H9 (cell line): Measurements from ENCODE around the gene COMTD1. TPM values are rescaled to one million over a fixed set of nuclear protein-coding genes. Genes with fewer than 3 reads are reported as not detected.

ENCODE experiments used
- DNase-seq: peaks from one replicate; pipeline ENCODE4 v3.0.0-alpha.2; 2017
- H2AFZ ChIP-seq: one replicate; pipeline ENCODE4 v1.6.1; 2013; ENCODE audit warnings: mild to moderate bottlenecking, low read length, control low read depth, moderate library complexity
- H2AK5ac ChIP-seq: 2 replicates; pipeline ENCODE4 v1.6.1; 2013; ENCODE audit warnings: low read length, control low read depth, mixed read lengths; ENCODE audit not compliant: insufficient read length
- H2BK120ac ChIP-seq: one replicate; pipeline ENCODE4 v1.6.1; 2013; ENCODE audit warnings: low read depth, mild to moderate bottlenecking, low read length, control low read depth, inconsistent platforms; ENCODE audit not compliant: poor library complexity, severe bottlenecking
- H2BK12ac ChIP-seq: 2 replicates; pipeline ENCODE4 v1.6.1; 2013; ENCODE audit warnings: low read length, control low read depth, mixed read lengths, low read depth; ENCODE audit not compliant: insufficient read length
- H2BK15ac ChIP-seq: 2 replicates; pipeline ENCODE4 v1.6.1; 2013; ENCODE audit warnings: low read depth, low read length, control low read depth
- H2BK20ac ChIP-seq: one replicate; pipeline ENCODE4 v1.6.1; 2013; ENCODE audit warnings: low read depth, mild to moderate bottlenecking, low read length, control low read depth, inconsistent platforms; ENCODE audit not compliant: poor library complexity, severe bottlenecking
- H2BK5ac ChIP-seq: 2 replicates; pipeline ENCODE4 v1.6.1; 2013; ENCODE audit warnings: low read length, control low read depth, mixed read lengths; ENCODE audit not compliant: insufficient read length
- H3K14ac ChIP-seq: 2 replicates; pipeline ENCODE4 v1.6.1; 2013; ENCODE audit warnings: low read length, control low read depth; ENCODE audit not compliant: insufficient read depth
- H3K18ac ChIP-seq: 2 replicates; pipeline ENCODE4 v1.6.1; 2013; ENCODE audit warnings: low read depth, mild to moderate bottlenecking, mixed read lengths, low read length, control low read depth; ENCODE audit not compliant: insufficient read length
- H3K23ac ChIP-seq: 2 replicates; pipeline ENCODE4 v1.6.1; 2013; ENCODE audit warnings: low read length, control low read depth, mixed read lengths, low read depth; ENCODE audit not compliant: insufficient read length
- H3K23me2 ChIP-seq: 2 replicates; pipeline ENCODE4 v1.6.1; 2013; ENCODE audit warnings: low read depth, mild to moderate bottlenecking, mixed read lengths, low read length, control low read depth; ENCODE audit not compliant: insufficient read length, poor library complexity, severe bottlenecking
- H3K27ac ChIP-seq: 2 replicates; pipeline ENCODE4 v1.5.1; 2013; ENCODE audit warnings: low read length, control low read depth, mixed read lengths, low read depth; ENCODE audit not compliant: insufficient read length
- H3K27me3 ChIP-seq: 2 replicates; pipeline ENCODE4 v1.6.1; 2013; ENCODE audit warnings: low read length, control low read depth, inconsistent platforms; ENCODE audit not compliant: insufficient read depth
- H3K4ac ChIP-seq: 2 replicates; pipeline ENCODE4 v1.6.1; 2013; ENCODE audit warnings: low read depth, mild to moderate bottlenecking, control low read depth, inconsistent platforms, low read length, moderate library complexity
- H3K4me1 ChIP-seq: 2 replicates; pipeline ENCODE4 v1.6.1; 2013; ENCODE audit warnings: low read length, control low read depth, inconsistent platforms; ENCODE audit not compliant: insufficient read depth
- H3K4me2 ChIP-seq: 2 replicates; pipeline ENCODE4 v1.6.1; 2013; ENCODE audit warnings: low read length, control low read depth, mixed read lengths; ENCODE audit not compliant: insufficient read length, insufficient read depth
- H3K56ac ChIP-seq: 2 replicates; pipeline ENCODE4 v1.6.1; 2013; ENCODE audit warnings: low read depth, mild to moderate bottlenecking, mixed read lengths, low read length, control low read depth; ENCODE audit not compliant: insufficient read length
- H3K79me1 ChIP-seq: 2 replicates; pipeline ENCODE4 v1.6.1; 2013; ENCODE audit warnings: low read depth, mild to moderate bottlenecking, moderate library complexity, low read length, control low read depth, inconsistent platforms; ENCODE audit not compliant: insufficient read depth, poor library complexity, severe bottlenecking
- H3K79me2 ChIP-seq: 2 replicates; pipeline ENCODE4 v1.6.1; 2013; ENCODE audit warnings: low read length, control low read depth, inconsistent platforms; ENCODE audit not compliant: insufficient read depth
- H3K9ac ChIP-seq: 2 replicates; pipeline ENCODE4 v1.6.1; 2013; ENCODE audit warnings: low read length, control low read depth, mixed read lengths; ENCODE audit not compliant: insufficient read length; ENCODE audit errors: extremely low read depth
- H3K9me3 ChIP-seq: one replicate; pipeline ENCODE4 v1.6.1; 2013; ENCODE audit warnings: low read depth, low read length, inconsistent platforms; ENCODE audit not compliant: control insufficient read depth
- H3T11ph ChIP-seq: one replicate; pipeline ENCODE4 v1.6.1; 2013; ENCODE audit warnings: mild to moderate bottlenecking, low read length, control low read depth, inconsistent platforms
- H4K20me1 ChIP-seq: one replicate; pipeline ENCODE4 v1.6.1; 2013; ENCODE audit not compliant: control insufficient read depth, insufficient read length, insufficient read depth
- H4K5ac ChIP-seq: 2 replicates; pipeline ENCODE4 v1.6.1; 2013; ENCODE audit warnings: low read depth, mild to moderate bottlenecking, mixed read lengths, low read length, control low read depth; ENCODE audit not compliant: insufficient read length
- H4K8ac ChIP-seq: replicated peaks from 2 replicates; pipeline ENCODE4 v1.6.1; 2013; ENCODE audit warnings: low read length, control low read depth, mixed read lengths, low read depth; ENCODE audit not compliant: insufficient read length
- H4K91ac ChIP-seq: 2 replicates; pipeline ENCODE4 v1.6.1; 2013; ENCODE audit warnings: low read depth, mild to moderate bottlenecking, moderate library complexity, mixed read lengths, low read length, control low read depth; ENCODE audit not compliant: insufficient read length
- H3K27ac Mint-ChIP-seq, 3 experiments: 2 replicates in 2 of 3; 3 replicates in 1 of 3; pipeline ENCODE4 v1.8.0; 2020 to 2021; ENCODE audit warnings: mixed read lengths in 3 of 3, mild to moderate bottlenecking in 1 of 3, moderate library complexity in 1 of 3
- H3K27me3 Mint-ChIP-seq: 2 replicates; pipeline ENCODE4 v1.8.0; 2021; ENCODE audit warnings: low read depth, mild to moderate bottlenecking, moderate library complexity, mixed read lengths
- H3K36me3 Mint-ChIP-seq, 3 experiments: 2 replicates in 2 of 3; 3 replicates in 1 of 3; pipeline ENCODE4 v1.8.0; 2020 to 2021; ENCODE audit warnings: low read depth in 3 of 3, mixed read lengths in 3 of 3; ENCODE audit not compliant: insufficient read depth in 1 of 3
- H3K4me1 Mint-ChIP-seq, 2 experiments: 2 replicates each; pipeline ENCODE4 v1.8.0; 2020; ENCODE audit warnings: mixed read lengths in 2 of 2
- H3K4me3 Mint-ChIP-seq, 2 experiments: 2 replicates in 1 of 2; 3 replicates in 1 of 2; pipeline ENCODE4 v1.8.0; 2020 to 2021; ENCODE audit warnings: mild to moderate bottlenecking in 2 of 2, mixed read lengths in 2 of 2, moderate library complexity in 1 of 2
- H3K9me3 Mint-ChIP-seq, 2 experiments: 2 replicates in 1 of 2; 3 replicates in 1 of 2; pipeline ENCODE4 v1.8.0; 2020; ENCODE audit warnings: mild to moderate bottlenecking in 2 of 2, mixed read lengths in 2 of 2, moderate library complexity in 1 of 2
- WGBS: extraction: QIAGEN DNeasy Blood & Tissue Kit; methylation state at CpG from one replicate; pipeline ENCODE4 v1.1.7; 2013; ENCODE audit warnings: missing lambda C conversion rate, low lambda C conversion rate, mixed read lengths; ENCODE audit not compliant: insufficient read length; ENCODE audit errors: extremely low coverage; 5-methylcytosine and 5-hydroxymethylcytosine counted together
- total RNA-seq: library from RNA; stranded (reverse); gene quantifications from 2 replicates; pipeline ENCODE4 v1.2.1, GENCODE V29; 2021
- TF ChIP-seq, protein P1 (sequence below): fragments of 200-600 bp; sonication (generic); conservative IDR thresholded peaks from 3 replicates; pipeline ENCODE4 v1.8.0; 2021; ENCODE audit warnings: antibody characterized with exemption, mild to moderate bottlenecking

COMTD1 gene
- total RNA-seq, 1 experiment from 2014 or later = 28.3 TPM

GRCh38 chr10:75244487-75245353, 9.0 kb upstream of the COMTD1 start:
- Histone ChIP-seq H3K4me1 (no peaks in the 10 kb centered on the region; the same call in 1 of the 2 replicates), H3K14ac (no peak overlapping the region), H4K91ac (no peak overlapping the region), H3K23ac (no peak overlapping the region), H4K8ac (no peak overlapping the region), H3T11ph (no peak overlapping the region), H3K27ac (no peak overlapping the region), H3K9ac (no peak overlapping the region), H3K23me2 (no peaks in the 10 kb centered on the region), H2BK20ac (no peak overlapping the region), H2AK5ac (no peak overlapping the region), H3K79me2 (no peaks in the 10 kb centered on the region), H3K27me3 (no peaks in the 10 kb centered on the region), H4K20me1 (no peaks in the 10 kb centered on the region), H2BK15ac (no peak overlapping the region), H4K5ac (no peak overlapping the region), H3K4ac (no peak overlapping the region), H3K9me3 (no peaks in the 10 kb centered on the region), H3K18ac (no peak overlapping the region), H2AFZ (no peak overlapping the region), H3K56ac (no peak overlapping the region), H2BK120ac (no peak overlapping the region), H2BK5ac (no peak overlapping the region), H3K4me2 (no peak overlapping the region), H2BK12ac (no peak overlapping the region), H3K79me1 (no peaks in the 10 kb centered on the region)
- no peak overlapping the region for H3K27ac Mint-ChIP-seq
- WGBS = no CpG with 5 or more reads among the region's 8 CpGs
- no peaks in the 10 kb centered on the region for H3K36me3 Mint-ChIP-seq
- H3K9me3 Mint-ChIP-seq = no peaks in the 10 kb centered on the region
- peaks cover 4% of the 10 kb centered on the region for H3K27me3 Mint-ChIP-seq
- no peak overlapping the region for H3K4me3 Mint-ChIP-seq
- DNase-seq = no peak
- TF ChIP-seq, protein P1, sequence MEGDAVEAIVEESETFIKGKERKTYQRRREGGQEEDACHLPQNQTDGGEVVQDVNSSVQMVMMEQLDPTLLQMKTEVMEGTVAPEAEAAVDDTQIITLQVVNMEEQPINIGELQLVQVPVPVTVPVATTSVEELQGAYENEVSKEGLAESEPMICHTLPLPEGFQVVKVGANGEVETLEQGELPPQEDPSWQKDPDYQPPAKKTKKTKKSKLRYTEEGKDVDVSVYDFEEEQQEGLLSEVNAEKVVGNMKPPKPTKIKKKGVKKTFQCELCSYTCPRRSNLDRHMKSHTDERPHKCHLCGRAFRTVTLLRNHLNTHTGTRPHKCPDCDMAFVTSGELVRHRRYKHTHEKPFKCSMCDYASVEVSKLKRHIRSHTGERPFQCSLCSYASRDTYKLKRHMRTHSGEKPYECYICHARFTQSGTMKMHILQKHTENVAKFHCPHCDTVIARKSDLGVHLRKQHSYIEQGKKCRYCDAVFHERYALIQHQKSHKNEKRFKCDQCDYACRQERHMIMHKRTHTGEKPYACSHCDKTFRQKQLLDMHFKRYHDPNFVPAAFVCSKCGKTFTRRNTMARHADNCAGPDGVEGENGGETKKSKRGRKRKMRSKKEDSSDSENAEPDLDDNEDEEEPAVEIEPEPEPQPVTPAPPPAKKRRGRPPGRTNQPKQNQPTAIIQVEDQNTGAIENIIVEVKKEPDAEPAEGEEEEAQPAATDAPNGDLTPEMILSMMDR = no peak
- H3K4me1 Mint-ChIP-seq = peaks cover 9 to 16% of the 10 kb centered on the region in 2 experiments
